ENCODE measurements around the gene NDUFS3.

Gene NDUFS3

GRCh38 chr11:47569646-47570045 lies 9.2 kb upstream of the NDUFS3 start:
- TF ChIP-seq, protein P1, sequence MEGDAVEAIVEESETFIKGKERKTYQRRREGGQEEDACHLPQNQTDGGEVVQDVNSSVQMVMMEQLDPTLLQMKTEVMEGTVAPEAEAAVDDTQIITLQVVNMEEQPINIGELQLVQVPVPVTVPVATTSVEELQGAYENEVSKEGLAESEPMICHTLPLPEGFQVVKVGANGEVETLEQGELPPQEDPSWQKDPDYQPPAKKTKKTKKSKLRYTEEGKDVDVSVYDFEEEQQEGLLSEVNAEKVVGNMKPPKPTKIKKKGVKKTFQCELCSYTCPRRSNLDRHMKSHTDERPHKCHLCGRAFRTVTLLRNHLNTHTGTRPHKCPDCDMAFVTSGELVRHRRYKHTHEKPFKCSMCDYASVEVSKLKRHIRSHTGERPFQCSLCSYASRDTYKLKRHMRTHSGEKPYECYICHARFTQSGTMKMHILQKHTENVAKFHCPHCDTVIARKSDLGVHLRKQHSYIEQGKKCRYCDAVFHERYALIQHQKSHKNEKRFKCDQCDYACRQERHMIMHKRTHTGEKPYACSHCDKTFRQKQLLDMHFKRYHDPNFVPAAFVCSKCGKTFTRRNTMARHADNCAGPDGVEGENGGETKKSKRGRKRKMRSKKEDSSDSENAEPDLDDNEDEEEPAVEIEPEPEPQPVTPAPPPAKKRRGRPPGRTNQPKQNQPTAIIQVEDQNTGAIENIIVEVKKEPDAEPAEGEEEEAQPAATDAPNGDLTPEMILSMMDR (IDR thresholded peaks at IDR 0.05; ENCODE audit: control extremely low read depth, extremely low read depth, low read depth, missing control alignments), result no peak
- no peak for DNase-seq (ENCODE audit: extremely low spot score)
- CTCF ChIA-PET, result interaction anchor here (0.9 kb wide), 1 partner anchor 16 kb away, joined by 5 read pairs; no protein-coding TSS in a partner anchor
- POLR2A ChIA-PET, result interaction anchor here (0.7 kb wide), 1 partner anchor 254 kb away, joined by 4 read pairs; no protein-coding TSS in a partner anchor

DNA sequence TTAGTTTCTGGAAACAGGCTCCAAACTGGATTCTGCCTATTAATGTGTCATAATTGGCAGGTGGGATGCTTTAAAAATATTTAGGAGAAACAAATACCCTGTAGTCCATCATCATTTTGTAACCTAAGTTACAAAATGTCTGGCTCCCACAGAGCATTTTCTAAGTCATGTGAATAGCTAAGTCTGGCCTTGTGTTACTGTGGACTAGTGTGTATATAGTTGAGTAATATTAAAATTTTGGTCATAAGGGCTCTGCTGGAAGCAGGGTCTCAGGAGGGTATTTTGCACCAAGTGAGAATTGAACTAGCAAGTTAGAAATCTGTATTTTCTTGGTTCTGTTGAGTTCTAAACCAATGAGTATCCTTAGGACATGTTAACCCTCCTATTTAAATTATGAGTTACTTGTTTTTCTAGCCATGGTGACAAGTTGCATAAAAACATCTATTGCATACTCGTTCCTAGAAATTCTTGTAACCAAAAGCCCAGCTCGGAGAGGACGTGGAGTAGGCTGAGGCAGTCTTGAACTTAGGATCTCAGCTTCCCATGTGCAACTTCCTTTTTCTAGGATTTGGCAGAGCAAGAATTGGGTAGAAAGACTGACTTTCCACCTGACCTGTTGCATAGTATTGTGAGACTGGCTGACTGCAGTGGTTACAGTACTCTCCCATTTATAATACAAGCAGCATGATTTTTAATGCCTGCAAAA lies 8.1 kb upstream of the NDUFS3 start:
- POLR2A ChIA-PET, result interaction anchor here (0.6 kb wide), 1 partner anchor 371 kb away, joined by 3 read pairs; no protein-coding TSS in a partner anchor

GRCh38 chr11:47571357-47571729 lies 7.5 kb upstream of the NDUFS3 start:
- no peak for DNase-seq (ENCODE audit: extremely low spot score)
- TF ChIP-seq, protein P1 (IDR thresholded peaks at IDR 0.05; ENCODE audit: control extremely low read depth, extremely low read depth, low read depth, missing control alignments), result no peak
- CTCF ChIA-PET, result interaction anchor here (1.4 kb wide), 1 partner anchor 37 kb away, joined by 4 read pairs; no protein-coding TSS in a partner anchor
- POLR2A ChIA-PET, result no interaction called here

More for the DNA sequence above, 8.1 kb upstream of the NDUFS3 start:
- DNase-seq (ENCODE audit: extremely low spot score), result no peak
- CTCF ChIA-PET, result interaction anchor here (0.9 to 1.4 kb wide), 2 partner anchors 17 to 37 kb away, joined by 4 to 5 read pairs; no protein-coding TSS in a partner anchor
- TF ChIP-seq, protein P1 (IDR thresholded peaks at IDR 0.05; ENCODE audit: control extremely low read depth, extremely low read depth, low read depth, missing control alignments), result no peak

- DNase-seq (ENCODE audit: extremely low spot score), result no peak
- ChIA-PET CTCF (interaction anchor here (1.0 to 1.4 kb wide), 2 partner anchors 19 to 38 kb away, joined by 4 read pairs; partner anchors contain the start of gene CELF1), POLR2A (no interaction called here)
- TF ChIP-seq, protein P1 (IDR thresholded peaks at IDR 0.05; ENCODE audit: control extremely low read depth, extremely low read depth, low read depth, missing control alignments), result no peak
Observed at GRCh38 chr11:47571895-47572294, 7.0 kb upstream of the NDUFS3 start.

DNA sequence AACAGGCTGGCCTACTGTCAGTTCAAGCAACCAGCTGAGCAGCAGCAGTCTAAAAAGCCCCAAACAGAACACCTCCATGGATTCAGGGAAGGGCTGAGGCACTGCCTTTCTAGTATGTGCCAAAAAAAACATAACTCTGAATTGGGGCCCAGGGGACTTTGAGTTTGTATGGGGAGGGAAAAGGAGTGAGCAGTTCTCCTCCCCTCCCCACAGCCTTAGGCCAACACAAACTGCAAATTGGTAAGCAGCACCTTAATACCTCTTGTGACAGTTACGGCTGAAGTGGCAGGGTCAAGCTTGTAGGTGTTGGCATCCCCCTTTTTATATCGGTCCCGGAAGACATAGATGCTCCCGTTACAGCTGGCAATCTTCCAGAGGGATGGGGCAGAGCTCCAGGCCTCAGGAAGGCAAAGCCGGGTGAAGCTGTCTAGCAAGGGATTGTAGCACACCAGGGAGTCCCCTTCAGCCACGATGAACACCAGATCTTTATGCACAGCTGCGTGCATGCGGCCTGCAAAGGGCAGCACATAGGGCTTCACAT lies 6.1 kb upstream of the NDUFS3 start:
- ChIA-PET CTCF (interaction anchor here (1.0 to 2.0 kb wide), 3 partner anchors 12 to 179 kb away, joined by 3 to 4 read pairs (median 4); partner anchors contain the start of gene CELF1), POLR2A (no interaction called here)
- no peak for DNase-seq (ENCODE audit: extremely low spot score)
- TF ChIP-seq, protein P1 (IDR thresholded peaks at IDR 0.05; ENCODE audit: control extremely low read depth, extremely low read depth, low read depth, missing control alignments), result no peak

GRCh38 chr11:47573321-47573720 lies 5.6 kb upstream of the NDUFS3 start:
- POLR2A ChIA-PET, result no interaction called here
- CTCF ChIA-PET, result interaction anchor here (1.4 to 2.0 kb wide), 2 partner anchors 11 to 180 kb away, joined by 3 to 4 read pairs; no protein-coding TSS in a partner anchor

More at GRCh38 chr11:47573321-47573720, 5.6 kb upstream of the NDUFS3 start:
- TF ChIP-seq, protein P1 (IDR thresholded peaks at IDR 0.05; ENCODE audit: control extremely low read depth, extremely low read depth, low read depth, missing control alignments), result no peak
- DNase-seq (ENCODE audit: extremely low spot score), result no peak

Measured in GM10248 (cell line).